ENCODE data around the gene MAGEB2.

MAGEB2 gene, protein sequence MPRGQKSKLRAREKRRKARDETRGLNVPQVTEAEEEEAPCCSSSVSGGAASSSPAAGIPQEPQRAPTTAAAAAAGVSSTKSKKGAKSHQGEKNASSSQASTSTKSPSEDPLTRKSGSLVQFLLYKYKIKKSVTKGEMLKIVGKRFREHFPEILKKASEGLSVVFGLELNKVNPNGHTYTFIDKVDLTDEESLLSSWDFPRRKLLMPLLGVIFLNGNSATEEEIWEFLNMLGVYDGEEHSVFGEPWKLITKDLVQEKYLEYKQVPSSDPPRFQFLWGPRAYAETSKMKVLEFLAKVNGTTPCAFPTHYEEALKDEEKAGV

GRCh38 chrX:30215357-30215843 lies at the start of gene MAGEB2:
TSS of gene MAGEB2 (plus strand) at chrX:30215563. CDS start at chrX:30218581, 3,018 bp downstream.
- no peaks in the 10 kb centered on the region for H3K36me3 ChIP-seq (replicated peaks; ENCODE audit: low read depth, low read length)
- no peak for TF ChIP-seq EZH2phosphoT487 (IDR thresholded peaks at IDR 0.05; ENCODE audit: low read depth)
- no peak for TF ChIP-seq CTCF (IDR thresholded peaks at IDR 0.05; ENCODE audit: low read depth, low read length)
- H3K4me3 ChIP-seq (ENCODE audit: low read length): no peak within 1 kb of the TSS
- no peaks in the 10 kb centered on the region for H3K27me3 ChIP-seq (ENCODE audit: low read depth, low read length)
- no peak within 1 kb of the TSS for H2AFZ ChIP-seq (ENCODE audit: low read depth, low read length)
- H3K9ac ChIP-seq (ENCODE audit: low read length): no peak within 1 kb of the TSS
- no peaks in the 10 kb centered on the region for H3K4me1 ChIP-seq (ENCODE audit: low read length)
- no peak within 1 kb of the TSS for H3K4me2 ChIP-seq (ENCODE audit: low read length)
- no peaks in the 10 kb centered on the region for H4K20me1 ChIP-seq (ENCODE audit: insufficient read depth, low read length)
- H3K79me2 ChIP-seq (ENCODE audit: low read length): no peaks in the 10 kb centered on the region
- H3K9me3 ChIP-seq (ENCODE audit: insufficient read depth, low read length): no peaks in the 10 kb centered on the region
- H3K27ac ChIP-seq (ENCODE audit: low read length): no peak within 1 kb of the TSS

- Histone ChIP-seq H2AFZ (ENCODE audit: low read depth, low read length) (no peak overlapping the region), H3K27ac (ENCODE audit: low read length) (no peak overlapping the region), H3K4me2 (ENCODE audit: low read length) (no peak overlapping the region), H3K9me3 (ENCODE audit: insufficient read depth, low read length) (no peaks in the 10 kb centered on the region), H3K79me2 (ENCODE audit: low read length) (no peaks in the 10 kb centered on the region), H3K4me3 (ENCODE audit: low read length) (no peak overlapping the region), H3K27me3 (ENCODE audit: low read depth, low read length) (no peaks in the 10 kb centered on the region), H3K36me3 (replicated peaks; ENCODE audit: low read depth, low read length) (no peaks in the 10 kb centered on the region), H3K4me1 (ENCODE audit: low read length) (no peaks in the 10 kb centered on the region), H3K9ac (ENCODE audit: low read length) (no peak overlapping the region), H4K20me1 (ENCODE audit: insufficient read depth, low read length) (no peaks in the 10 kb centered on the region)
- TF ChIP-seq CTCF (IDR thresholded peaks at IDR 0.05; ENCODE audit: low read depth, low read length) (no peak), EZH2phosphoT487 (IDR thresholded peaks at IDR 0.05; ENCODE audit: low read depth) (no peak)
These were observed 44.5 kb upstream of the MAGEB2 start for GRCh38 chrX:30170900-30171299.

- no peak overlapping the region for H2AFZ ChIP-seq (ENCODE audit: low read depth, low read length)
- H3K4me1 ChIP-seq (ENCODE audit: low read length): no peaks in the 10 kb centered on the region
- no peaks in the 10 kb centered on the region for H3K27me3 ChIP-seq (ENCODE audit: low read depth, low read length)
- TF ChIP-seq EZH2phosphoT487 (IDR thresholded peaks at IDR 0.05; ENCODE audit: low read depth) (no peak), CTCF (IDR thresholded peaks at IDR 0.05; ENCODE audit: low read depth, low read length) (no peak)
- no peaks in the 10 kb centered on the region for H4K20me1 ChIP-seq (ENCODE audit: insufficient read depth, low read length)
- H3K79me2 ChIP-seq (ENCODE audit: low read length): no peaks in the 10 kb centered on the region
- no peak overlapping the region for H3K4me3 ChIP-seq (ENCODE audit: low read length)
- no peak overlapping the region for H3K4me2 ChIP-seq (ENCODE audit: low read length)
- H3K27ac ChIP-seq (ENCODE audit: low read length): no peak overlapping the region
- no peaks in the 10 kb centered on the region for H3K36me3 ChIP-seq (replicated peaks; ENCODE audit: low read depth, low read length)
- H3K9ac ChIP-seq (ENCODE audit: low read length): no peak overlapping the region
- no peaks in the 10 kb centered on the region for H3K9me3 ChIP-seq (ENCODE audit: insufficient read depth, low read length)
These were observed 34.0 kb upstream of the MAGEB2 start for GRCh38 chrX:30181353-30181752.

- Histone ChIP-seq H3K27me3 (ENCODE audit: low read depth, low read length) (no peaks in the 10 kb centered on the region), H3K9ac (ENCODE audit: low read length) (no peak overlapping the region), H3K4me3 (ENCODE audit: low read length) (no peak overlapping the region), H3K9me3 (ENCODE audit: insufficient read depth, low read length) (no peaks in the 10 kb centered on the region), H3K27ac (ENCODE audit: low read length) (no peak overlapping the region), H3K4me1 (ENCODE audit: low read length) (no peaks in the 10 kb centered on the region), H4K20me1 (ENCODE audit: insufficient read depth, low read length) (no peaks in the 10 kb centered on the region), H3K4me2 (ENCODE audit: low read length) (no peak overlapping the region), H2AFZ (ENCODE audit: low read depth, low read length) (no peak overlapping the region), H3K79me2 (ENCODE audit: low read length) (no peaks in the 10 kb centered on the region), H3K36me3 (replicated peaks; ENCODE audit: low read depth, low read length) (no peaks in the 10 kb centered on the region)
- TF ChIP-seq CTCF (IDR thresholded peaks at IDR 0.05; ENCODE audit: low read depth, low read length) (no peak), EZH2phosphoT487 (IDR thresholded peaks at IDR 0.05; ENCODE audit: low read depth) (no peak)
These were observed 31.8 kb upstream of the MAGEB2 start for GRCh38 chrX:30183554-30183953.

Measured in OCI-LY3 (cell line).